ENCODE results near the gene SOCS4.
"Not testable (repeated sequence)": the region's sequence is repeated elsewhere in the genome, so short reads cannot be mapped to it uniquely, and the experiment has no call there.

GRCh38 chr14:55079961-55080360, 52.9 kb downstream of the SOCS4 start:
- not testable (repeated sequence) for TF ChIP-seq CTCF (IDR thresholded peaks at IDR 0.05; ENCODE audit: low read depth, low read length); EZH2phosphoT487 (IDR thresholded peaks at IDR 0.05; ENCODE audit: low read depth)

Data from OCI-LY3 (cell line).